K562 (cell line): ENCODE results near the gene CNGA1. TPM values are rescaled to one million over a fixed set of nuclear protein-coding genes. Genes with fewer than 3 reads are reported as not detected.

Experiments used
- CHD7 ChIP-seq: fragments of 200-600 bp; sonication (generic); IDR thresholded peaks from one replicate; pipeline ENCODE4 v1.6.1; 2012; ENCODE audit warnings: mild to moderate bottlenecking, low read depth, low read length, inconsistent platforms
- HDAC8 ChIP-seq: fragments of 450-650 bp; IDR thresholded peaks from 2 replicates; pipeline ENCODE4 v1.6.1; 2016; ENCODE audit warnings: mild to moderate bottlenecking, missing genetic modification characterization, moderate library complexity, missing compliant biosample characterization
- HNRNPUL1 ChIP-seq: fragments of 200-400 bp; formaldehyde crosslinking; IDR thresholded peaks from 2 replicates; pipeline ENCODE4 v1.6.1; 2017; ENCODE audit warnings: low read length
- KDM5B ChIP-seq: fragments of 200-600 bp; sonication (generic); IDR thresholded peaks from 2 replicates; pipeline ENCODE4 v1.6.1; 2012; ENCODE audit warnings: low read depth, mild to moderate bottlenecking, moderate library complexity, low read length, control low read depth, inconsistent platforms; ENCODE audit not compliant: insufficient replicate concordance
- PYGO2 ChIP-seq: fragments of 450-650 bp; IDR thresholded peaks from 2 replicates; pipeline ENCODE4 v1.6.1; 2016; ENCODE audit warnings: mild to moderate bottlenecking, missing genetic modification characterization, moderate library complexity, missing compliant biosample characterization
- RFX5 ChIP-seq: IDR thresholded peaks from 2 replicates; pipeline ENCODE4 v1.6.1; 2011; ENCODE audit warnings: low read depth, mild to moderate bottlenecking, improper control_type of control experiment, low read length
- SIN3A ChIP-seq, 2 experiments: fragments of 150-350 bp in 1 of 2; IDR thresholded peaks; 2 replicates each; pipeline ENCODE4 v1.6.1; 2011 to 2016; ENCODE audit warnings: borderline replicate concordance in 2 of 2, low read depth in 2 of 2, low read length in 2 of 2, mild to moderate bottlenecking in 2 of 2, moderate library complexity in 2 of 2; ENCODE audit not compliant: control insufficient read depth in 1 of 2
- THRB ChIP-seq: fragments of 450-650 bp; formaldehyde crosslinking; conservative IDR thresholded peaks from 2 replicates; pipeline ENCODE4 v1.4.0; 2022; ENCODE audit warnings: mild to moderate bottlenecking, missing genetic modification characterization
- ZBTB12 ChIP-seq: fragments of 250-450 bp; sonication (Bioruptor Pico); IDR thresholded peaks from 2 replicates; pipeline ENCODE4 v1.4.0; 2020
- ZNF134 ChIP-seq: fragments of 250-450 bp; sonication (Bioruptor Pico); conservative IDR thresholded peaks from 2 replicates; pipeline ENCODE4 v1.4.0; 2020
- ZNF280A ChIP-seq: fragments of 450-650 bp; IDR thresholded peaks from 2 replicates; pipeline ENCODE4 v1.6.1; 2018; ENCODE audit warnings: mild to moderate bottlenecking, low read depth; ENCODE audit not compliant: partially characterized antibody
- polyA plus RNA-seq, 8 experiments: library from polyadenylated mRNA; depleted of rRNA in 4 of 8; stranded (reverse) in 5 of 8; unstranded in 3 of 8; fragments of >200 nt; fragmentation: Nextera tagmentation in 2 of 8; fragmentation: Illumina TruSeq in 1 of 8; extraction: Ambion mirVana in 2 of 8; extraction: Trizol in 1 of 8; gene quantifications; 2 replicates each; pipeline versions ENCODE4 v1.2.1 to v1.2.3, GENCODE V29; 2011 to 2014; ENCODE audit warnings: inconsistent platforms in 1 of 8, missing spikeins in 1 of 8
- total RNA-seq, 7 experiments: library from RNA; depleted of rRNA in 6 of 7; stranded (reverse); fragments of >200 nt in 6 of 7; fragmentation: Illumina TruSeq in 2 of 7; extraction: Trizol in 2 of 7; gene quantifications; 2 replicates each; pipeline versions ENCODE4 v1.2.1 to v1.2.3, GENCODE V29; 2011 to 2021; ENCODE audit warnings: low replicate concordance in 1 of 7

The CNGA1 gene
- total and polyA plus RNA-seq, 9 of the 15 experiments (the other 6 are each of a cell fraction or from before 2014, with no cell fraction given) = 0.03 to 0.29 (median 0.04) TPM; not detected in 5

- TF ChIP-seq CHD7 = no peak
- TF ChIP-seq PYGO2 (tag) = no peak
- TF ChIP-seq HDAC8 (tag) = no peak
- TF ChIP-seq HNRNPUL1 = no peak
- no peak for TF ChIP-seq ZNF280A
- TF ChIP-seq THRB = no peak
- no peak for TF ChIP-seq ZNF134 (CRISPR knock-in tag)
- no peak; a peak in 1 of 4 replicates for TF ChIP-seq SIN3A (IDR thresholded peaks at IDR 0.05; ENCODE audit: borderline replicate concordance in 2 of 2, control insufficient read depth in 1 of 2, low read depth in 2 of 2, low read length in 2 of 2)
- peak; percentile 46 for TF ChIP-seq ZBTB12 (CRISPR knock-in tag)
- peak; percentile 76 for TF ChIP-seq KDM5B
- no peak for TF ChIP-seq RFX5
These were observed 102.1 kb downstream of the CNGA1 start, which contains the start of gene NFXL1 (continued) for GRCh38 chr4:47914220-47914925.
